ENCODE results near the gene FNTB.

FNTB gene

DNA sequence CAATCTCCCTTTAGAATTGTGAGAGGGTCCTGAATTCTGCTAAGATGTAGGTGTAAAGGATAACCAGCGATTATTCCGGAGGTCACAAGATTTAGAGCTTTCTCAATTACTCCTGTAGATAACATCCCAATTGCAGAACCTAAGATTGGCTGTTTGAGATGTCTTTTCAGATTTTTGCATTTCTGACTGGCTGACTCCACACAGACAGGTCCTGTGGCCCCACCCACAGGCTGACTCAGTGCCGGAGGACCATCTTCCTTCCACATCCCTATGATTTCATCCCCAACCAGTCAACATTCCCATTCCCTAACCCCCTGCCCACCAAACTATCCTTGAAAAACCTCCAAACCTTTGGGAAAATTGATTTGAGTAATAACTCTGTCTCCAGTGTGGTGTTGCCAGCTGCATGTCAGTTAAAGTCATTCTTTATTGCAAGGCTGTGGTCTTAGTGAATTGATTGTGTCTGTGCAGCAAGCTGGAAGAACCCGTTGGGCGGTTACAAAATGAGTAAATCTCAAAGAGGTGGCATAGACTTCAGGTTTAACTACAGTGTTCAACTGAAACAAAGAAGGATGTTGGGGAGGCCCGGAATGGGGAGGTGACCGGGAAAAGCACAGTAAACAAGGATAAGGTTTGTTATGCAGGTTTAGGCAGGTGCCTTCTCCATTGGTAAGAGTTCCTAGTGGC lies 10.6 kb downstream of the FNTB start:
- no peaks in the 10 kb centered on the region for H3K4me1 Mint-ChIP-seq
- H3K27ac Mint-ChIP-seq: no peak overlapping the region
- H3K4me3 Mint-ChIP-seq: no peak overlapping the region
- no peak for DNase-seq
- no peaks in the 10 kb centered on the region for H3K9me3 Mint-ChIP-seq
- TF ChIP-seq, protein P1, sequence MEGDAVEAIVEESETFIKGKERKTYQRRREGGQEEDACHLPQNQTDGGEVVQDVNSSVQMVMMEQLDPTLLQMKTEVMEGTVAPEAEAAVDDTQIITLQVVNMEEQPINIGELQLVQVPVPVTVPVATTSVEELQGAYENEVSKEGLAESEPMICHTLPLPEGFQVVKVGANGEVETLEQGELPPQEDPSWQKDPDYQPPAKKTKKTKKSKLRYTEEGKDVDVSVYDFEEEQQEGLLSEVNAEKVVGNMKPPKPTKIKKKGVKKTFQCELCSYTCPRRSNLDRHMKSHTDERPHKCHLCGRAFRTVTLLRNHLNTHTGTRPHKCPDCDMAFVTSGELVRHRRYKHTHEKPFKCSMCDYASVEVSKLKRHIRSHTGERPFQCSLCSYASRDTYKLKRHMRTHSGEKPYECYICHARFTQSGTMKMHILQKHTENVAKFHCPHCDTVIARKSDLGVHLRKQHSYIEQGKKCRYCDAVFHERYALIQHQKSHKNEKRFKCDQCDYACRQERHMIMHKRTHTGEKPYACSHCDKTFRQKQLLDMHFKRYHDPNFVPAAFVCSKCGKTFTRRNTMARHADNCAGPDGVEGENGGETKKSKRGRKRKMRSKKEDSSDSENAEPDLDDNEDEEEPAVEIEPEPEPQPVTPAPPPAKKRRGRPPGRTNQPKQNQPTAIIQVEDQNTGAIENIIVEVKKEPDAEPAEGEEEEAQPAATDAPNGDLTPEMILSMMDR (IDR thresholded peaks at IDR 0.05): no peak
- H3K27me3 Mint-ChIP-seq (ENCODE audit: low read depth, poor library complexity): no peaks in the 10 kb centered on the region
- H3K36me3 Mint-ChIP-seq (ENCODE audit: low read depth): peaks cover 5% of the 10 kb centered on the region

DNA sequence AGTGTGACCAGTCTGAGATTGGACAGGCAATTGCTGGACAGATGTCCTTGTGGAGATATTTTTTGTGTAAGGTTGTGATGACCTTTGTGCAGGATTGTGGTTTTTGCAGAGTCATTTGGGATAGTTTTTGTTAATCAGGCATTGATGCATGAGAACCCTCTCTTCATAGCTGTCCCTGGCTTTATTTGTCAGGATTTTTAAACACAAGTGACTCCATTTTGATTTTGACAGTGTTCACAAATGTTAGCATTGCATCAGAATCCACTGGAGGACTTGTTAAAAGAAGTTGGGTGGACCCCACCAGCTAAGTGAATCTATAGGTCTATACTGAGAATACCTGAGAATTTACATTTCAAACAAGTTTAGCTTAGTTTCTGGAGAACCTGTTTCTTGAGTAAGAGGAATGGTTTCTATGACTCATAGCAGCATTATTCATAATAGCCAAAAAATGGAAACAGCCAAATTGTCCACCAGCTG lies 11.8 kb downstream of the FNTB start:
- no peak overlapping the region for H3K27ac Mint-ChIP-seq
- no peaks in the 10 kb centered on the region for H3K9me3 Mint-ChIP-seq
- peaks cover 5% of the 10 kb centered on the region for H3K36me3 Mint-ChIP-seq (ENCODE audit: low read depth)
- no peak overlapping the region for H3K4me3 Mint-ChIP-seq
- H3K4me1 Mint-ChIP-seq: no peaks in the 10 kb centered on the region
- TF ChIP-seq, protein P1 (IDR thresholded peaks at IDR 0.05): no peak
- no peak for DNase-seq
- H3K27me3 Mint-ChIP-seq (ENCODE audit: low read depth, poor library complexity): no peaks in the 10 kb centered on the region

DNA sequence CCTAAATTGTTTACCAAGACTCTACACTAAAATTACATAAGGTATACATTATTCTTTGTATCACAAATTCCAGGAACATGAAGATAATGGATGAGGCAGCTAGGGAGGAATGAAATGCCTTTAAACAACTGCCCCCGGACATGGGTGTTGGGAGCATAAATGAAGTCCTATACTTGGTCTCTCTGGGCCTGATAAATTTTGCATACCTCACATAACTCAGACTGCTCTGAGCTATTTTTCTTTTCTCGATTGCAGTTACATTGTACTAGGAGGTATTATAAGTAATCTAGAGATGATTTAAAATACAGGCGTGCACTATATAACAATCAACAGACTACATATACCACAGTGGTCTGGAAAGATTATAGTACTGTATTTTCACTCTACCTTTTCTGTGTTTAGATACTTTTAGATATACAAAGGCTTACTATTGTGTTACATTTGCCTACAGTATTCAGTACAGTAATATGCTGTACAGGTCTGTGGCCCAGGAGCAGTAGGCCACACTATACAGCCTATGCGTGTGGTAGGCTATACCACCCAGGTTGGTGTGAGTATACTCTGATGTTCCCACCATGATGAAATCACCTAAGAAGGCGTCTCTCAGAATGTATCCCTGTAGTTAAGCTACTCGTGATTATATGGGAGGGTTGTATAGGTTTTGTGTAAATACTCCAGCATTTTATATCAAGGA lies 14.3 kb downstream of the FNTB start:
- TF ChIP-seq, protein P1 (IDR thresholded peaks at IDR 0.05): no peak

DNA sequence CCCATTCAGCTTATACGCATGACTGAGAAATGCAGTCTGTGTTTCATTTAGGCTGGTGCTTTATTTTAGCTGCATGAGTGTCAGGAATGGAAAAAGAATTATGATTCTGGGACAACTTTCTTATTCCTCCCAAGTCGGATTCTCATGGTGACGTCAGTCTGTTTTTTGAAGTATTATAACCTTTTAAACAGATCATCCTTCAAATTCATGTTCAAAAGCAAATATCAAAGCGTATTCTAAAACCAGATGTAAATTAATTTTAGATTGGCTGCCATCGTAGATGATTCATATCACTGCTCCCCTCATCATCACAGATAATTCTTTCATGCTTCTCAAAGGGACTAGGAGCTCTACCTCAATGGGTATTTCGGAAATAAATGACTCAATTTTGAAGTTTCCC lies 15.0 kb downstream of the FNTB start:
- no peak overlapping the region for H3K27ac Mint-ChIP-seq
- H3K36me3 Mint-ChIP-seq (ENCODE audit: low read depth): peaks cover 15% of the 10 kb centered on the region
- DNase-seq: no peak
- peaks cover 16% of the 10 kb centered on the region for H3K4me1 Mint-ChIP-seq
- H3K4me3 Mint-ChIP-seq: no peak overlapping the region
- H3K9me3 Mint-ChIP-seq: no peaks in the 10 kb centered on the region
- H3K27me3 Mint-ChIP-seq (ENCODE audit: low read depth, poor library complexity): no peaks in the 10 kb centered on the region
- TF ChIP-seq, protein P1 (IDR thresholded peaks at IDR 0.05): no peak

More for the DNA sequence above, 14.3 kb downstream of the FNTB start:
- Mint-ChIP-seq H3K9me3 (no peaks in the 10 kb centered on the region), H3K36me3 (ENCODE audit: low read depth) (peaks cover 14% of the 10 kb centered on the region), H3K27me3 (ENCODE audit: low read depth, poor library complexity) (no peaks in the 10 kb centered on the region), H3K4me3 (no peak overlapping the region), H3K4me1 (peaks cover 9% of the 10 kb centered on the region), H3K27ac (no peak overlapping the region)
- no peak for DNase-seq

DNA sequence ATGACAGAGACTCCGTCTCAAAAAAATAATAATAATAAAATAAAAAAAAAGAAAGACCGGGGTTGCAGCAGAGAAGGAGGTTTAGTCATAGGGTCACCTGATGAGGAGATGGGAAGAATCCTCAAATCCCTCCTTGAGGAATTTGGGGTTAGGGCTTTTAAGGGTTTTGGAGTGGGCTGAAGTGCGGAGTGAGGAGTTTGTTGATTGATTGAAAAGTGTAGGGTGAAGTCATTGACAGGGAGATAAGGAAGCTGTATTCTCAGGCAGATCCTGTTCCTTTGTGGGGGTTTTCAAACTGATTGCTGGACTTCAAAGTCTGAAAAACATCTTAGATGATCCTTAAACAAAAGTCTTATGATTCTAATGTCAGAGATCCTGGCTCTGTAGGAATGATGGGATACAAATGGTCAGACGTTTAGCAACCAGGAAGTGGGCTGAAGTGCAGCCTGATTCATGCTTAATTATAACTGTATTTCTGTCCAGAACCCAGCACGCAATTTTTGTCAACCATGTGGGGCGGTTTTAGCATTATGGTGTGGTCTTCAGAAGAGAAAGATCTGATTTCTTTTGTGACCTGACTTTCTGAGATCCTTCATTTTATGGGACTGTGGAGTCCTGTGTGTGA lies 16.0 kb downstream of the FNTB start:
- TF ChIP-seq, protein P1 (IDR thresholded peaks at IDR 0.05): no peak
- no peaks in the 10 kb centered on the region for H3K9me3 Mint-ChIP-seq
- DNase-seq: no peak
- no peaks in the 10 kb centered on the region for H3K27me3 Mint-ChIP-seq (ENCODE audit: low read depth, poor library complexity)
- no peak overlapping the region for H3K4me3 Mint-ChIP-seq
- H3K4me1 Mint-ChIP-seq: peaks cover 18% of the 10 kb centered on the region
- H3K36me3 Mint-ChIP-seq (ENCODE audit: low read depth): peaks cover 15% of the 10 kb centered on the region
- peak overlapping the region; percentile 63 for H3K27ac Mint-ChIP-seq
